ENCODE measurements around the gene C19orf47. TPM values are rescaled to one million over a fixed set of nuclear protein-coding genes. Genes with fewer than 3 reads are reported as not detected.

The C19orf47 gene
- total RNA-seq, 1 donor from 2014 or later, result 28.9 TPM

- intact Hi-C loops (cut with micrococcal nuclease), result no loop called here
- no peak for DNase-seq
- Mint-ChIP-seq H3K9me3 (no peaks in the 10 kb centered on the region), H3K27ac (no peak overlapping the region), H3K4me1 (peaks cover 13% of the 10 kb centered on the region), H3K36me3 (ENCODE audit: low read depth) (no peaks in the 10 kb centered on the region), H3K27me3 (no peaks in the 10 kb centered on the region), H3K4me3 (no peak overlapping the region)
These were observed 18.7 kb upstream of the C19orf47 start for GRCh38 chr19:40366697-40367561.

GRCh38 chr19:40365613-40366401 lies 17.6 kb upstream of the C19orf47 start:
- peak overlapping the region; percentile 70 for H3K4me3 Mint-ChIP-seq
- H3K27ac Mint-ChIP-seq, result no peak overlapping the region
- peaks cover 16% of the 10 kb centered on the region for H3K4me1 Mint-ChIP-seq
- no peaks in the 10 kb centered on the region for H3K9me3 Mint-ChIP-seq
- no peaks in the 10 kb centered on the region for H3K36me3 Mint-ChIP-seq (ENCODE audit: low read depth)
- H3K27me3 Mint-ChIP-seq, result no peaks in the 10 kb centered on the region
- intact Hi-C loops (cut with micrococcal nuclease), result no loop called here
- peak; percentile 81 for DNase-seq

- H3K36me3 Mint-ChIP-seq (ENCODE audit: low read depth), result no peaks in the 10 kb centered on the region
- H3K4me3 Mint-ChIP-seq, result peak overlapping the region; percentile 70
- no peaks in the 10 kb centered on the region for H3K27me3 Mint-ChIP-seq
- H3K27ac Mint-ChIP-seq, result no peak overlapping the region
- H3K9me3 Mint-ChIP-seq, result no peaks in the 10 kb centered on the region
- intact Hi-C loops (cut with micrococcal nuclease), result no loop called here
- DNase-seq, result no peak
- peaks cover 16% of the 10 kb centered on the region for H3K4me1 Mint-ChIP-seq
These were observed 16.8 kb upstream of the C19orf47 start for GRCh38 chr19:40365010-40365409.

GRCh38 chr19:40363069-40363468 lies 14.9 kb upstream of the C19orf47 start:
- intact Hi-C loops (cut with micrococcal nuclease), result no loop called here
- Mint-ChIP-seq H3K27me3 (no peaks in the 10 kb centered on the region), H3K4me1 (peaks cover 16% of the 10 kb centered on the region), H3K27ac (peak overlapping the region; percentile 31), H3K4me3 (no peak overlapping the region), H3K9me3 (no peaks in the 10 kb centered on the region), H3K36me3 (ENCODE audit: low read depth) (no peaks in the 10 kb centered on the region)
- no peak for DNase-seq

- intact Hi-C loops (cut with micrococcal nuclease), result no loop called here
- Mint-ChIP-seq H3K36me3 (ENCODE audit: low read depth) (no peaks in the 10 kb centered on the region), H3K27me3 (no peaks in the 10 kb centered on the region), H3K9me3 (no peaks in the 10 kb centered on the region), H3K27ac (no peak overlapping the region), H3K4me1 (peaks cover 16% of the 10 kb centered on the region), H3K4me3 (no peak overlapping the region)
- no peak for DNase-seq
These were observed 14.0 kb upstream of the C19orf47 start for GRCh38 chr19:40362160-40362559.

- Mint-ChIP-seq H3K4me1 (peaks cover 19% of the 10 kb centered on the region), H3K27me3 (no peaks in the 10 kb centered on the region), H3K4me3 (no peak overlapping the region), H3K36me3 (ENCODE audit: low read depth) (peaks cover 2% of the 10 kb centered on the region), H3K9me3 (no peaks in the 10 kb centered on the region), H3K27ac (no peak overlapping the region)
- intact Hi-C loops (cut with micrococcal nuclease), result no loop called here
- DNase-seq, result no peak
These were observed 12.6 kb upstream of the C19orf47 start for GRCh38 chr19:40360708-40361241.

GRCh38 chr19:40360020-40360707 lies 12.0 kb upstream of the C19orf47 start:
- peaks cover 2% of the 10 kb centered on the region for H3K36me3 Mint-ChIP-seq (ENCODE audit: low read depth)
- no peaks in the 10 kb centered on the region for H3K9me3 Mint-ChIP-seq
- no peak overlapping the region for H3K27ac Mint-ChIP-seq
- intact Hi-C loops (cut with micrococcal nuclease), result no loop called here
- H3K27me3 Mint-ChIP-seq, result no peaks in the 10 kb centered on the region
- DNase-seq, result no peak
- H3K4me3 Mint-ChIP-seq, result no peak overlapping the region
- H3K4me1 Mint-ChIP-seq, result peaks cover 19% of the 10 kb centered on the region

- intact Hi-C loops (cut with micrococcal nuclease), result no loop called here
- no peak overlapping the region for H3K27ac Mint-ChIP-seq
- H3K9me3 Mint-ChIP-seq, result no peaks in the 10 kb centered on the region
- no peaks in the 10 kb centered on the region for H3K27me3 Mint-ChIP-seq
- H3K36me3 Mint-ChIP-seq (ENCODE audit: low read depth), result peaks cover 2% of the 10 kb centered on the region
- no peak overlapping the region for H3K4me3 Mint-ChIP-seq
- DNase-seq, result no peak
- H3K4me1 Mint-ChIP-seq, result peaks cover 15% of the 10 kb centered on the region
These were observed 10.6 kb upstream of the C19orf47 start for GRCh38 chr19:40358773-40359172.

GRCh38 chr19:40357640-40358039 lies 9.4 kb upstream of the C19orf47 start:
- intact Hi-C loops (cut with micrococcal nuclease), result no loop called here
- DNase-seq, result no peak
- no peaks in the 10 kb centered on the region for H3K9me3 Mint-ChIP-seq
- peaks cover 2% of the 10 kb centered on the region for H3K36me3 Mint-ChIP-seq (ENCODE audit: low read depth)
- H3K27ac Mint-ChIP-seq, result no peak overlapping the region
- H3K27me3 Mint-ChIP-seq, result no peaks in the 10 kb centered on the region
- peaks cover 9% of the 10 kb centered on the region for H3K4me1 Mint-ChIP-seq
- no peak overlapping the region for H3K4me3 Mint-ChIP-seq

- Mint-ChIP-seq H3K27ac (no peak overlapping the region), H3K27me3 (no peaks in the 10 kb centered on the region), H3K4me1 (peaks cover 6% of the 10 kb centered on the region), H3K9me3 (no peaks in the 10 kb centered on the region), H3K4me3 (no peak overlapping the region), H3K36me3 (ENCODE audit: low read depth) (peaks cover 2% of the 10 kb centered on the region)
- intact Hi-C loops (cut with micrococcal nuclease), result no loop called here
- DNase-seq, result no peak
These were observed 8.7 kb upstream of the C19orf47 start for GRCh38 chr19:40356681-40357595.

- no peak for DNase-seq
- Mint-ChIP-seq H3K36me3 (ENCODE audit: low read depth) (peaks cover 2% of the 10 kb centered on the region), H3K27me3 (no peaks in the 10 kb centered on the region), H3K4me1 (peaks cover 4% of the 10 kb centered on the region), H3K9me3 (no peaks in the 10 kb centered on the region), H3K4me3 (no peak overlapping the region), H3K27ac (no peak overlapping the region)
- intact Hi-C loops (cut with micrococcal nuclease), result no loop called here
These were observed 7.9 kb upstream of the C19orf47 start for GRCh38 chr19:40355975-40356680.

GRCh38 chr19:40348961-40349507 lies 837 bp upstream of the C19orf47 start:
- peaks cover 2% of the 10 kb centered on the region for H3K27me3 Mint-ChIP-seq

More at GRCh38 chr19:40348961-40349507, 837 bp upstream of the C19orf47 start:
- Mint-ChIP-seq H3K36me3 (ENCODE audit: low read depth) (peaks cover 3% of the 10 kb centered on the region), H3K9me3 (no peaks in the 10 kb centered on the region), H3K27ac (peak overlapping the region; percentile 87), H3K4me1 (peaks cover 23% of the 10 kb centered on the region), H3K4me3 (peak overlapping the region; percentile 88)
- peak; percentile 75 for DNase-seq
- intact Hi-C loops (cut with micrococcal nuclease), result loop anchor here (1.0 to 2.0 kb wide), 2 partner anchors 64 to 94 kb away; partner anchors contain the start of gene AKT2
